Heart right ventricle (tissue), 16 donors: Measurements from ENCODE around the gene ENOX1. TPM values are rescaled to one million over a fixed set of nuclear protein-coding genes. Genes with fewer than 3 reads are reported as not detected.

ENCODE experiments used
- ATAC-seq, 8 donors: fragments of 200-7000 bp; cut with Tn5 transposase; one replicate each; pipeline ENCODE4 v1.9.1; 2020; ENCODE audit warnings: mild to moderate bottlenecking in 8 of 8, moderate library complexity in 8 of 8, moderate number of reproducible peaks in 1 of 8
- DNase-seq, 2 donors: peaks; one replicate each; pipeline ENCODE4 v3.0.0-alpha.2; 2020
- H3K27ac ChIP-seq, 10 donors: fragments of 200-600 bp; sonication (generic) in 2 of 10; one replicate each; pipeline versions ENCODE4 v1.5.0 to v1.8.0; 2020 to 2022; ENCODE audit warnings: mild to moderate bottlenecking in 3 of 10
- H3K27me3 ChIP-seq, 7 donors: fragments of 200-600 bp; one replicate each; pipeline ENCODE4 v1.8.0; 2021 to 2022; ENCODE audit warnings: mild to moderate bottlenecking in 2 of 7
- H3K36me3 ChIP-seq, 9 donors: fragments of 200-600 bp; sonication (generic) in 1 of 9; one replicate each; pipeline versions ENCODE4 v1.5.0 to v1.8.0; 2020 to 2022; ENCODE audit warnings: mild to moderate bottlenecking in 2 of 9
- H3K4me1 ChIP-seq, 9 donors: fragments of 200-600 bp; sonication (generic) in 1 of 9; one replicate each; pipeline versions ENCODE4 v1.5.0 to v1.8.0; 2020 to 2022; ENCODE audit warnings: mild to moderate bottlenecking in 4 of 9
- H3K4me3 ChIP-seq, 10 donors: fragments of 200-600 bp; sonication (generic) in 2 of 10; one replicate each; pipeline versions ENCODE4 v1.5.0 to v1.8.0; 2020 to 2022; ENCODE audit warnings: mild to moderate bottlenecking in 7 of 10, moderate library complexity in 2 of 10
- H3K9me3 ChIP-seq, 11 donors: fragments of 200-600 bp in 10 of 11; sonication (generic) in 2 of 11; one replicate each; pipeline versions ENCODE4 v1.5.0 to v1.8.0; 2013 to 2022; ENCODE audit warnings: mild to moderate bottlenecking in 2 of 11, control low read depth in 1 of 11, moderate library complexity in 1 of 11
- CTCF ChIP-seq, 9 donors: fragments of 200-600 bp; sonication (generic) in 2 of 9; IDR thresholded peaks; one replicate each; pipeline versions ENCODE4 v1.5.0 to v1.8.0; 2021 to 2022; ENCODE audit warnings: antibody characterized with exemption in 9 of 9, mild to moderate bottlenecking in 5 of 9, moderate library complexity in 1 of 9
- WGBS, 2 donors: extraction: QIAGEN DNeasy Blood & Tissue Kit; methylation state at CpG; one replicate each; pipeline ENCODE4 v1.1.7; 2013; ENCODE audit warnings: inconsistent platforms in 1 of 2; 5-methylcytosine and 5-hydroxymethylcytosine counted together
- intact Hi-C, 10 donors: fragments of 100-400 bp; cut with DNase I; formaldehyde crosslinking; loops; one replicate each; pipeline versions ENCODE4 v1.11.1 to v1.14.2; 2022
- polyA plus RNA-seq, 2 donors: library from polyadenylated mRNA; stranded (reverse); fragments of 200-250 nt; gene quantifications; one replicate each; pipeline ENCODE4 v1.2.3, GENCODE V29; 2013
- total RNA-seq, 10 donors: library from RNA; stranded (reverse); fragmentation: NEBNext Ultra II Directional in 3 of 10; extraction: Animal tissue kit (Norgen Biotek cat#: 25700) in 3 of 10; gene quantifications; one replicate each; pipeline versions ENCODE4 v1.2.1 to v1.2.4, GENCODE V29; 2021 to 2023
- donor health status: Arrhythmogenic right ventricular cardiomyopathy.
- donor health status: ischemic (EF 13 %, LVEDD 7.1; RV severe dilation, severe dysfunction).
- donor health status: healthy with polysubstance abuse.
- donor health status: DM: no; HTN: yes; CAD: no.
- donor health status: DM: no; HTN: no; CAD: no.
- donor health status: ischemic (EF 25% LVEDD 6.9; RV normal size, moderate dysfunction).
- donor health status: ischemic (EF 25% LVEDD 5.7; RV mildly dilated, moderate dysfunction).
- donor health status: healthy.
- donor health status: DM: yes; HTN: yes; CAD: no.
- donor health status: Ischemic cardiomyopathy.
- donor health status: ischemic (EF 35%, LVEDD 5.7; RV mildly dilated, moderate dysfunction).
- donor health status: nonischemic (EF 11% LVEDD 7.7; RV severe dilation, severe dysfunction).
- donor health status: DM: yes; HTN: yes; CAD: no.
- donor health status: PGD.
- donor health status: ischemic (EF 29% LVEDD 5.4; RV normal size, mild dysfunction).
- donor health status: nonischemic (EF 23%, LVEDD 6.1; RV moderate dilation, normal function).

The ENOX1 gene
- total and polyA plus RNA-seq, 12 donors = 2.0 to 10.4 (median 7.1) TPM

GRCh38 chr13:43694146-43694664, 92.6 kb downstream of the ENOX1 start:
- no peak for DNase-seq
- no peaks in the 10 kb centered on the region for H3K9me3 ChIP-seq
- no peak for ATAC-seq
- H3K27ac ChIP-seq = no peak overlapping the region
- TF ChIP-seq CTCF (IDR thresholded peaks at IDR 0.05) = no peak
- H3K4me3 ChIP-seq = no peak overlapping the region
- H3K4me1 ChIP-seq = peaks cover 0 to 32% (median 15%) of the 10 kb centered on the region in 9 donors
- H3K27me3 ChIP-seq = no peaks in the 10 kb centered on the region
- intact Hi-C loops = no loop called here
- 85 to 89% methylated on average over 1 of the region's 1 CpG for WGBS, 2 donors
- H3K36me3 ChIP-seq = no peaks in the 10 kb centered on the region

- intact Hi-C loops = no loop called here
- H3K36me3 ChIP-seq = no peaks in the 10 kb centered on the region
- WGBS, 2 donors = 74 to 78% methylated on average over 2 of the region's 2 CpGs
These were observed 93.1 kb downstream of the ENOX1 start for GRCh38 chr13:43693639-43694038.

GRCh38 chr13:43688227-43688907, 98.4 kb downstream of the ENOX1 start:
- Histone ChIP-seq H3K4me1 (peaks cover 3 to 52% (median 33%) of the 10 kb centered on the region in 9 donors), H3K27ac (peak overlapping the region in 7 of 10 donors; percentile 24 to 81 (median 73))

More at GRCh38 chr13:43693639-43694038, 93.1 kb downstream of the ENOX1 start:
- H3K27ac ChIP-seq = no peak overlapping the region
- H3K27me3 ChIP-seq = no peaks in the 10 kb centered on the region
- ATAC-seq (no peak), DNase-seq (no peak)
- no peaks in the 10 kb centered on the region for H3K9me3 ChIP-seq
- TF ChIP-seq CTCF (IDR thresholded peaks at IDR 0.05) = no peak
- H3K4me1 ChIP-seq = peaks cover 0 to 29% (median 14%) of the 10 kb centered on the region in 9 donors
- no peak overlapping the region for H3K4me3 ChIP-seq

GRCh38 chr13:43687038-43687437, 99.7 kb downstream of the ENOX1 start:
- no peak for ATAC-seq
- peaks cover 3 to 53% (median 33%) of the 10 kb centered on the region in 9 donors for H3K4me1 ChIP-seq
- no peaks in the 10 kb centered on the region for H3K9me3 ChIP-seq
- H3K36me3 ChIP-seq = no peaks in the 10 kb centered on the region
- no peak for DNase-seq
- H3K4me3 ChIP-seq = no peak overlapping the region
- no peak for TF ChIP-seq CTCF (IDR thresholded peaks at IDR 0.05)
- peak overlapping the region in 7 of 10 donors; percentile 31 to 81 (median 73) for H3K27ac ChIP-seq
- 79 to 84% methylated on average over 4 of the region's 4 CpGs for WGBS, 2 donors
- no peaks in the 10 kb centered on the region for H3K27me3 ChIP-seq
- intact Hi-C loops = loop anchor here in 4 of 10 donors (5.0 to 10.0 kb wide), 3 partner anchors 80 to 100 kb away; partner anchors contain the start of gene ENOX1 (in 3 of the 4)

More at GRCh38 chr13:43688227-43688907, 98.4 kb downstream of the ENOX1 start:
- no peaks in the 10 kb centered on the region for H3K9me3 ChIP-seq
- no peak overlapping the region for H3K4me3 ChIP-seq
- H3K36me3 ChIP-seq = no peaks in the 10 kb centered on the region
- peak in 1 of 2 donors; percentile 57 for DNase-seq
- no peaks in the 10 kb centered on the region for H3K27me3 ChIP-seq
- intact Hi-C loops = loop anchor here in 4 of 10 donors (5.0 to 10.0 kb wide), 3 partner anchors 79 to 99 kb away; partner anchors contain the start of gene ENOX1 (in 3 of the 4)
- ATAC-seq = peak in 6 of 8 donors; percentile 46 to 79 (median 70)
- TF ChIP-seq CTCF (IDR thresholded peaks at IDR 0.05) = no peak
- 46 to 69% methylated on average over 3 of the region's 3 CpGs for WGBS, 2 donors
